ENCODE results near the gene GGA2.
"Not testable (repeated sequence)": the region's sequence is repeated elsewhere in the genome, so short reads cannot be mapped to it uniquely, and the experiment has no call there.

GGA2 gene

GRCh38 chr16:23464196-23464595, 46.1 kb downstream of the GGA2 start:
- no peak for FAIRE-seq

- not testable (repeated sequence) for FAIRE-seq
Measured at GRCh38 chr16:23462994-23463393, 47.3 kb downstream of the GGA2 start.

GRCh38 chr16:23453338-23454052, 56.8 kb downstream of the GGA2 start:
- no peak for FAIRE-seq

- no peak for FAIRE-seq
Measured at GRCh38 chr16:23452572-23453337, 57.5 kb downstream of the GGA2 start, which contains the start of gene COG7. COG7 (minus strand) TSS chr16:23453189; CDS start chr16:23452994, 195 bp downstream.

DNA sequence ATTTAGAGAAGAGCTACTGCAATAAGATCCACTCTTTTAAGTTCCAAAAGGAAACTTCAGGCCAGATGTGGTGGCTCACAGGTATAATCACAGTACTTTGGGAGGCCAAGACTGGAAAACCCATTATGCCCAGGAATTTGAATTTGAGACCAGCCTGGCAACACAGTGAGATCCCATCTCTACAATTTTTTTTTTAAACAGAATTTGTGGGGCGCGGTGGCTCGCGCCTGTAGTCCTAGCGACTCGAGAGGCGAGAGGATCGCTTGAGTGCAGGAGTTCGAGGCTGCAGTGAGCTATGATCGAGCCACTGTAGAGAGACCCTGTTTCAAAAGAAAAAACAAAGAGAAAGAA, 58.1 kb downstream of the GGA2 start:
- no peak for FAIRE-seq

DNA sequence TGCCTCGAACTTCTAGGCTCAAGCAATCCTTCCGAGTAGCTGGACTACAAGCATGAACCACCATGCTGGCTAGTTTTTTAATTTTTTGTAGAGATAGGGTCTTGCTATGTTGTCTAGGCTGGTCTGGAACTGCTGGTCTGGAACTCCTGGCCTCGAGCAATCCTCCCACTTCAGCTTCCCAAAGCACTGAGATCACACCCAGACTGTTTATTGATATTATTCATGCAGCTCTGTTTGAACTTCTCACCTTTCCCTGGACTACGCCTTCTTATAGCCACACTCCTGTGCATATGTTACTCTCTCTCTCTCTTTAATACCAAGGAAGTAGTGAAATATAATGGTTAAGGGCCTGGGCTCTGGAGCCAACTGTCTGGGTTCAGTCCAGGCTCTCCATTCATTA, 61.9 kb downstream of the GGA2 start:
- FAIRE-seq, result no peak

DNA sequence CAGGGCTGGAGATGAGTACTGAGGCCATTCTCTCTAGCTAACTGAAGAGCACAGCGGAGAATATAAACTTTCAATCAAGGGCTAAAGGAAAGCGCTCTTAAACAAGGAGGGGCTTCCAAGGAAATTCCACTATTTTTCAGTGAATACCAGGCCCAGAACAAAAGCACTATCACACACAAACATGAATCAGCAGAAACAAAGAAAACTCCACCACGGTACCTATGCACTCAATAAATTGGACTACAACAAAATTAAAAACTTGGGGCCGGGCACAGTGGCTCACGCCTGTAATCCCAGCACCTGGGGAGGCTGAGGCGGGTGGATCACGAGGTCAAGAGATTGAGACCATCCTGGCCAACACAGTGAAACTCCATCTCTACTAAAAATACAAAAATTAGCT, 72.8 kb downstream of the GGA2 start:
- not testable (repeated sequence) for FAIRE-seq

GRCh38 chr16:23436951-23437350, 73.3 kb downstream of the GGA2 start:
- FAIRE-seq, result no peak

DNA sequence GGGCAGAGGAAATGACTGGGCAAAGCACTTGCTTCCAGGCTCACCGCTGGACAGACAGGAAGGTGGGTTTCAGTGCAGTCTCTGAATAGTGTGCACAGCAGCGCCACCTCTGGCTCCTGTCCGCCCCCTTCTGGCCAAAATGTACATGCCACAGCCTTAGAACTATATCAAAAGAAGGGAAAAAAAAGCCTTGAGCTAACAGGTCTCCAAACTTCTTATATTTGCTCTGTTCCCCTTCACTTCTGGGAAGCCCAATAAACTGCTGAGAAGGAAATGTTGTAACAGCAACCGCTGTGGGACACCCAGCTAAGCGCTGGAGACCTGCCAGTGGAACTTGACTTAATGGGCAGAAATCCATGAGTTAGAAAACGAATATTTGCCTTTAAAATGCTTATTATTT, 74.8 kb downstream of the GGA2 start:
- FAIRE-seq, result no peak

DNA sequence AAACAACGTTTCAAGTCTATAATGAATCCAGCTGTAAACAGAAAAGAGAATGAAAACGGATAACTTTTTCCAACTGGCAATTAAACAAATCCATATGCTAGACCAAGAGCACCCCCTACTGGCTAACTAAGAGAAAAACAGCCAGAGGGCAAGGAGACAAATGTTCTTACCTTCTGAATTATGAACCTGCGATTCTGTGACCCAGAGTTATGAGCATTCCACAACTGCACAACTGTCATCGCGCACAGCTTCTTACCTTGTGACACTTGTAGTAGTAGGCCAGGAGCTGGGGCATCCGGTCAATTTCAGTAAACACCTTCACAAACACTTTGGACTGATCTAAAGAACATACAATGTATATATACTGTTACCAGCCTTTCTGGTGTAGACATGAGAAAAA, 75.9 kb downstream of the GGA2 start:
- peak; percentile 91 for FAIRE-seq

DNA sequence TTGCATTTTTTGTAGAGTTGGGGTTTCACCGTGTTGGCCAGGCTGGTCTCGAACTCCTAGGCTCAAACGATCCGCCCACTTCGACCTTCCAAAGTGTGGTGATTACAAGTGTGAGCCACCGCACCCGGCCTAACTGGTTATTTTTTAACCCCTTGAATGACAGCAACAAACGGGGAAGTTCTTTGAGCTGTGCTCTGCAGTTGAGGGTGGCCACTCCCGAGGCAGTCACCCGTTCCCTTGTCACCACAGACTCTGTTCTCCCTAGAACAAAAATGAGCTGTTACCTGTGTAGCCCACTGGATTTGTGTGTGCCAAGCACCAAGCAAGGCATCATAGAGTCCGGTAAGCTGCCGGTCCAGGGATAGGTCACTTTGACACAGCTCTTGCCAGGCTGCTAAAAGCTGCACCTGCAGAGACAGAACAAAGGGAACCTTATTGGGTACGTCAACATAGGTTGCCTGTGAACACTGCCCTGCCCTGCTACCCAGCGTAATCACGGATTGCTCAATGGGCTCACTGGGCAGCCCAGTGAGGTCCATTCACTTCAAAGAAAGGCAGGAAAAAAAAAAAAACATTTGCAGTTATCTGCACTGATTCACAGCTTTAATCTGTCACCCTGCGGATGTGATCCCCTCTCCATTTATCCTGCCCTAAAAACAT, 76.9 kb downstream of the GGA2 start:
- no peak for FAIRE-seq

GRCh38 chr16:23432176-23433128, 77.8 kb downstream of the GGA2 start:
- no peak for FAIRE-seq

GRCh38 chr16:23428351-23428750, 81.9 kb downstream of the GGA2 start:
- FAIRE-seq, result no peak

DNA sequence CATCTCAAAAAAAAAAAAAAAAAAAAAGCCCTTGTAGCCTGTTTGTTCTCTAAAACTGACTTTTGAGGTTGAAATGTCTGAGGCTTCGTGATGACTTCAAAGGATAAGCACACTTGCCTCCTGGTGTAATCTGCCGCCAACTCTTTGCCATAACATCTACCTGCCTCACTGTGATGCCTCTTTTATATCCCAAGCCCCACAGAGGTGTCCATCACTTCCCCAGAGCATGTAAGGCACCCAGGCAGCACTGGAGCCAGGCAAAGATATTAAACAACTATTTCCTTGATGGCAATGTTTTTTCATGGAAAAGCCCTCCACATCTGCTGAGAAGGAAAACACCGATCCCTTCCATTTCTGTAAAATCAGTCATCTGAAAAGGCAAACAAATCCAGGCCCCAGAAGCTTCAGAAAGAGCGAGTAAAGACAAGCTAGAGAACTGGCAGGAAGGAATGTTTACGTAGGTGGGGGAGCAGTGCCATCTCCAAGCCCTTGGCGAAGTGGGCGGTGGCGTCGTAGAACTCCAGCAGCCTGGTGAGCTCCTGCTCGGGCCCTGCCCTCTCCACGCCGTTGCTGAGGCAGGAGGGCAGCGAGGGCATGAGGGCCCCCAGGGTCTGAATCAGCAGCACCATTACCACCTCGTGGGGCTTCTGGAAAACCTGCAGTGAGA, 85.9 kb downstream of the GGA2 start:
- no peak for FAIRE-seq

DNA sequence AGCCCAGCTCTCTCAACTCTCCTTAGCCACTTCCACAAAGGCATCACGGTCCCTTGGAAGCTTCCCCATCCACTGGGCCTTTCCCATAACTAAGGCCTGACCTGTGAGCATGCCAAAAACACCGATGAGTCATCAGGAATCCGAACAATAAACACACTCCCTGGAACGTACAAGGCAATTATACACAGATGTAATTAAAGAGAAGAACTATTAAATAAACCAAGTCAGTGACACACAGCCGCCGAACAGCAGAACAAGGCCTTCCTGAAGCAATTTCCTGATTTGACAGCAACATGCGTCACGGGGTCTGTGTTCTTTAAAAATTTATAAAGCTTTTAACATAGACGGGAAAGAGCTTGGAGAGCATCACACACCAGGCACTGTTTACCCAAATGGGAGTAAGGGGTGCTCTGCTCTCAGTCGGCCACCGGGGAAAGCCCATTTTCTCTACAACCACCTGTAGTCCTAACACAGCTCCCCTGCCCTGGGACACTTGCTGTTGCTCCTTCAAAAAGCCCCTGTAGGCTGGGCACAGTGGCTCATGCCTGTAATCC, 86.7 kb downstream of the GGA2 start:
- FAIRE-seq, result peak; percentile 30

DNA sequence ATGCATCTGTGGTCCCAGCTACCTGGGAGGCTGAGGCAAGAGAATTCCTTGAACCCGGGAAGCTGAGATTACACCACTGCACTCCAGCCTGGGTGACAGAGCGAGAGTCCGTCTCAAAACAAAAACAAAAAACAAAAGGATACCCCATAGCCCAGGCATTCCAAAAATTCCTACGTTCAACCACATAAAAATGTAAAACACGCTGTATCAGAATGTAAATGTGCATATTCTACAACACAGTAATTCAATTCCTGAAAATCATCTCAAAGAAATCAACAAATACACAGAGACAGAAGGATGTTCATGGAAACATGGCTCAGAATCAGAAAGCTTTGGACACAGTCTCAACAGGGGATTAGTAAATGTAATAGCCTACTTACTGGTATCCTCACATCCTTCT, 90.3 kb downstream of the GGA2 start:
- FAIRE-seq, result no peak

- FAIRE-seq, result no peak
Measured at GRCh38 chr16:23416816-23417215, 93.5 kb downstream of the GGA2 start.

- no peak for FAIRE-seq
Measured at GRCh38 chr16:23414731-23415130, 95.6 kb downstream of the GGA2 start.

All from A204.1 (cell line).